ENCODE results near the gene TSPAN18. TPM values are rescaled to one million over a fixed set of nuclear protein-coding genes. Genes with fewer than 3 reads are reported as not detected.
A peak's percentile ranks its signal among the peaks of the same experiment; 100 is the strongest.

Gene TSPAN18
- total and polyA plus RNA-seq, 2 experiments from 2014 or later, result 0.20 to 0.54 TPM

GRCh38 chr11:44959064-44959463 is 232.3 kb downstream of the TSPAN18 start:
- 73% methylated on average over 3 of the region's 3 CpGs for WGBS, 2 experiments (ENCODE audit: low coverage in 1 of 2, low lambda C conversion rate in 2 of 2, missing lambda C conversion rate in 2 of 2)
- Histone ChIP-seq H3K9me2 (ENCODE audit: insufficient read depth) (no peaks in the 10 kb centered on the region), H3K4me1 (ENCODE audit: insufficient read depth) (peaks cover 9% of the 10 kb centered on the region), H3K9ac (no peak overlapping the region), H3K4me3 (no peak overlapping the region), H3K9me3 (ENCODE audit: low read depth) (no peaks in the 10 kb centered on the region), H3F3A (ENCODE audit: insufficient read depth) (no peaks in the 10 kb centered on the region), H2AFZ (no peak overlapping the region), H3K27me3 (replicated peaks; ENCODE audit: insufficient read depth) (no peaks in the 10 kb centered on the region), H4K20me1 (ENCODE audit: insufficient read depth) (no peaks in the 10 kb centered on the region), H3K27ac (no peak overlapping the region), H3K79me2 (ENCODE audit: insufficient read depth) (no peaks in the 10 kb centered on the region), H3K36me3 (ENCODE audit: low read depth) (no peaks in the 10 kb centered on the region), H3K4me2 (ENCODE audit: unreplicated experiment) (no peak overlapping the region)
- in situ Hi-C loops (cut with MboI), result no loop called here
- TF ChIP-seq EZH2phosphoT487 (IDR thresholded peaks at IDR 0.05; ENCODE audit: insufficient read depth, low read depth) (no peak), EZH2 (IDR thresholded peaks at IDR 0.05; ENCODE audit: insufficient read depth, poor library complexity, severe bottlenecking) (no peak)
- no peak for DNase-seq

GRCh38 chr11:44960200-44960845 is 233.6 kb downstream of the TSPAN18 start:
- no peak overlapping the region for H3K4me3 ChIP-seq
- H3K9me3 ChIP-seq (ENCODE audit: low read depth), result no peaks in the 10 kb centered on the region
- H3K27ac ChIP-seq, result no peak overlapping the region
- no peaks in the 10 kb centered on the region for H3K79me2 ChIP-seq (ENCODE audit: insufficient read depth)
- H4K20me1 ChIP-seq (ENCODE audit: insufficient read depth), result no peaks in the 10 kb centered on the region
- no peak overlapping the region for H2AFZ ChIP-seq
- H3K27me3 ChIP-seq (replicated peaks; ENCODE audit: insufficient read depth), result no peaks in the 10 kb centered on the region
- no peaks in the 10 kb centered on the region for H3F3A ChIP-seq (ENCODE audit: insufficient read depth)
- peaks cover 2% of the 10 kb centered on the region for H3K4me1 ChIP-seq (ENCODE audit: insufficient read depth)
- TF ChIP-seq EZH2phosphoT487 (IDR thresholded peaks at IDR 0.05; ENCODE audit: insufficient read depth, low read depth) (no peak), EZH2 (IDR thresholded peaks at IDR 0.05; ENCODE audit: insufficient read depth, poor library complexity, severe bottlenecking) (no peak)
- H3K9ac ChIP-seq, result no peak overlapping the region
- in situ Hi-C loops (cut with MboI), result no loop called here
- 28 to 34% methylated on average over 2 to 7 of the region's 7 CpGs for WGBS, 2 experiments (ENCODE audit: low coverage in 1 of 2, low lambda C conversion rate in 2 of 2, missing lambda C conversion rate in 2 of 2)
- peak; percentile 49 for DNase-seq
- H3K4me2 ChIP-seq (ENCODE audit: unreplicated experiment), result no peak overlapping the region
- H3K9me2 ChIP-seq (ENCODE audit: insufficient read depth), result no peaks in the 10 kb centered on the region
- no peaks in the 10 kb centered on the region for H3K36me3 ChIP-seq (ENCODE audit: low read depth)

GRCh38 chr11:44962464-44962863 is 235.7 kb downstream of the TSPAN18 start:
- no peak for DNase-seq
- H3K27me3 ChIP-seq (replicated peaks; ENCODE audit: insufficient read depth), result no peaks in the 10 kb centered on the region
- TF ChIP-seq EZH2phosphoT487 (IDR thresholded peaks at IDR 0.05; ENCODE audit: insufficient read depth, low read depth) (no peak), EZH2 (IDR thresholded peaks at IDR 0.05; ENCODE audit: insufficient read depth, poor library complexity, severe bottlenecking) (no peak)
- H3K9ac ChIP-seq, result no peak overlapping the region
- H4K20me1 ChIP-seq (ENCODE audit: insufficient read depth), result no peaks in the 10 kb centered on the region
- H3F3A ChIP-seq (ENCODE audit: insufficient read depth), result no peaks in the 10 kb centered on the region
- no peaks in the 10 kb centered on the region for H3K9me2 ChIP-seq (ENCODE audit: insufficient read depth)
- 63% methylated on average over 3 of the region's 3 CpGs for WGBS, 2 experiments (ENCODE audit: low coverage in 1 of 2, low lambda C conversion rate in 2 of 2, missing lambda C conversion rate in 2 of 2)
- in situ Hi-C loops (cut with MboI), result no loop called here
- no peaks in the 10 kb centered on the region for H3K36me3 ChIP-seq (ENCODE audit: low read depth)
- no peak overlapping the region for H3K4me3 ChIP-seq
- H3K9me3 ChIP-seq (ENCODE audit: low read depth), result no peaks in the 10 kb centered on the region
- H3K79me2 ChIP-seq (ENCODE audit: insufficient read depth), result no peaks in the 10 kb centered on the region
- no peak overlapping the region for H2AFZ ChIP-seq
- no peak overlapping the region for H3K27ac ChIP-seq
- H3K4me2 ChIP-seq (ENCODE audit: unreplicated experiment), result no peak overlapping the region
- H3K4me1 ChIP-seq (ENCODE audit: insufficient read depth), result no peaks in the 10 kb centered on the region

- WGBS, 2 experiments (ENCODE audit: low coverage in 1 of 2, low lambda C conversion rate in 2 of 2, missing lambda C conversion rate in 2 of 2), result 73 to 85% methylated on average over 6 to 7 of the region's 7 CpGs
These were observed 236.4 kb downstream of the TSPAN18 start for GRCh38 chr11:44963136-44963535.

More at GRCh38 chr11:44963136-44963535, 236.4 kb downstream of the TSPAN18 start:
- H3K27ac ChIP-seq, result no peak overlapping the region
- no peak overlapping the region for H3K4me3 ChIP-seq
- no peaks in the 10 kb centered on the region for H3K9me3 ChIP-seq (ENCODE audit: low read depth)
- DNase-seq, result no peak
- H4K20me1 ChIP-seq (ENCODE audit: insufficient read depth), result no peaks in the 10 kb centered on the region
- H3K9me2 ChIP-seq (ENCODE audit: insufficient read depth), result no peaks in the 10 kb centered on the region
- no peaks in the 10 kb centered on the region for H3K4me1 ChIP-seq (ENCODE audit: insufficient read depth)
- no peaks in the 10 kb centered on the region for H3F3A ChIP-seq (ENCODE audit: insufficient read depth)
- no peak overlapping the region for H3K4me2 ChIP-seq (ENCODE audit: unreplicated experiment)
- H3K79me2 ChIP-seq (ENCODE audit: insufficient read depth), result no peaks in the 10 kb centered on the region
- H3K36me3 ChIP-seq (ENCODE audit: low read depth), result no peaks in the 10 kb centered on the region
- TF ChIP-seq EZH2 (IDR thresholded peaks at IDR 0.05; ENCODE audit: insufficient read depth, poor library complexity, severe bottlenecking) (no peak), EZH2phosphoT487 (IDR thresholded peaks at IDR 0.05; ENCODE audit: insufficient read depth, low read depth) (no peak)
- in situ Hi-C loops (cut with MboI), result no loop called here
- no peak overlapping the region for H3K9ac ChIP-seq
- no peaks in the 10 kb centered on the region for H3K27me3 ChIP-seq (replicated peaks; ENCODE audit: insufficient read depth)
- H2AFZ ChIP-seq, result no peak overlapping the region

Data from GM23248 (cell line).